A549 (cell line): ENCODE data around the gene TAL2. TPM values are rescaled to one million over a fixed set of nuclear protein-coding genes. Genes with fewer than 3 reads are reported as not detected.

Experiments used
- ATAC-seq, 2 experiments: fragments of 200-7000 bp in 1 of 2; fragments of >200 bp in 1 of 2; cut with Nextera tagmentation in 1 of 2; cut with Tn5 transposase in 1 of 2; 3 replicates each; pipeline versions ENCODE4 v1.8.0 to v1.9.1; 2018 to 2020; ENCODE audit warnings: mild to moderate bottlenecking in 1 of 2, moderate library complexity in 1 of 2
- CTCF ChIA-PET: fragments of 300-600 bp; sonication (Branson Sonifier 250); formaldehyde crosslinking; extraction: SDS; loops from one replicate; lab custom pipeline; 2021; ENCODE audit warnings: antibody characterized with exemption, inconsistent platforms; lab: Yijun Ruan, JAX
- POLR2A ChIA-PET: fragments of 350-600 bp; formaldehyde crosslinking; extraction: SDS; loops from one replicate; lab custom pipeline; 2021; ENCODE audit warnings: antibody characterized with exemption, inconsistent platforms; lab: Yijun Ruan, JAX
- DNase-seq, 2 experiments: peaks; one replicate each; pipeline versions ENCODE4 v3.0.0 to v3.0.0-alpha.2; 2011 to 2016; ENCODE audit warnings: low read depth in 1 of 2, low spot score in 1 of 2
- FAIRE-seq: peaks from 2 replicates; lab custom pipeline; 2011; peaks lifted over from hg19 to GRCh38; lab: Jason Lieb, UNC
- H3K27ac ChIP-seq, 2 experiments: fragments of >200 bp; sonication (Bioruptor Twin); formaldehyde crosslinking; 3 replicates each; pipeline ENCODE4 v1.5.1; 2016 to 2017
- H3K4me1 ChIP-seq: fragments of >200 bp; sonication (Bioruptor Twin); formaldehyde crosslinking; 3 replicates; pipeline ENCODE4 v1.6.1; 2016
- H3K4me2 ChIP-seq: fragments of >200 bp; sonication (Bioruptor Twin); formaldehyde crosslinking; 3 replicates; pipeline ENCODE4 v1.6.1; 2016
- H3K4me3 ChIP-seq: fragments of >200 bp; sonication (Bioruptor Twin); formaldehyde crosslinking; 3 replicates; pipeline ENCODE4 v1.5.1; 2016
- H3K9me3 ChIP-seq: fragments of >200 bp; sonication (Bioruptor Twin); formaldehyde crosslinking; 3 replicates; pipeline ENCODE4 v1.6.1; 2016
- CTCF ChIP-seq: fragments of >200 bp; sonication (Bioruptor Twin); formaldehyde crosslinking; IDR thresholded peaks from 3 replicates; pipeline ENCODE4 v1.5.1; 2016
- ESRRA ChIP-seq: fragments of 150-350 bp; IDR thresholded peaks from 2 replicates; pipeline ENCODE4 v1.6.1; 2014; ENCODE audit warnings: mild to moderate bottlenecking, low read length, borderline replicate concordance
- HOXB13 ChIP-seq: fragments of 250-450 bp; sonication (Bioruptor Pico); IDR thresholded peaks from 2 replicates; pipeline ENCODE4 v1.5.0; 2020; ENCODE audit warnings: low read depth, mild to moderate bottlenecking, moderate library complexity
- MAFK ChIP-seq: fragments of 450-650 bp; IDR thresholded peaks from 2 replicates; pipeline ENCODE4 v1.6.1; 2014; ENCODE audit not compliant: partially characterized antibody
- NR3C1 ChIP-seq: fragments of >200 bp; sonication (Bioruptor Twin); formaldehyde crosslinking; IDR thresholded peaks from 3 replicates; pipeline ENCODE4 v1.6.1; 2017
- POLR2A ChIP-seq: IDR thresholded peaks from 2 replicates; pipeline ENCODE4 v1.6.1; 2012; ENCODE audit warnings: mild to moderate bottlenecking, low read length
- REST ChIP-seq: fragments of 200-600 bp; sonication (generic); IDR thresholded peaks from 2 replicates; pipeline ENCODE4 v1.6.1; 2016; ENCODE audit warnings: antibody characterized with exemption, mild to moderate bottlenecking, moderate library complexity
- SREBF2 ChIP-seq: fragments of 450-650 bp; IDR thresholded peaks from 2 replicates; pipeline ENCODE4 v1.6.1; 2014; ENCODE audit warnings: mild to moderate bottlenecking, moderate library complexity
- ZC3H11A ChIP-seq: fragments of 450-650 bp; IDR thresholded peaks from 2 replicates; pipeline ENCODE4 v1.6.1; 2014; ENCODE audit warnings: antibody characterized with exemption, mild to moderate bottlenecking
- ZFP36 ChIP-seq: fragments of 450-650 bp; IDR thresholded peaks from 2 replicates; pipeline ENCODE4 v1.6.1; 2014; ENCODE audit warnings: borderline replicate concordance; ENCODE audit not compliant: partially characterized antibody
- WGBS: methylation state at CpG from one replicate; pipeline ENCODE4 v1.1.6; 2017; ENCODE audit errors: missing lambda C conversion rate; 5-methylcytosine and 5-hydroxymethylcytosine counted together
- polyA minus RNA-seq: library from RNA; depleted of rRNA, polyadenylated mRNA; stranded (reverse); fragments of >200 nt; gene quantifications from 2 replicates; pipeline ENCODE4 v1.2.3, GENCODE V29; 2011; rRNA and poly(A)+ RNA removed
- polyA plus RNA-seq, 4 experiments: library from polyadenylated mRNA; depleted of rRNA in 3 of 4; stranded (reverse); fragments of >200 nt; fragmentation: RNase III in 1 of 4; extraction: RNeasy Plus Mini Kit Qiagen cat#74134 plus additional on column Dnase treatment in 1 of 4; gene quantifications; 2 replicates in 3 of 4; 3 replicates in 1 of 4; pipeline ENCODE4 v1.2.3, GENCODE V29; 2011 to 2017

The TAL2 gene
- polyA plus RNA-seq (2011; rRNA removed) (0.13 and 0.22 TPM in 2 replicates), polyA plus RNA-seq (2017; fragmentation: RNase III; extraction: RNeasy Plus Mini Kit Qiagen cat#74134 plus additional on column Dnase treatment) (0.15 to 0.33 TPM (median 0.16 TPM) in 3 replicates), polyA minus RNA-seq (not detected in 2 replicates)
- polyA plus RNA-seq (2012; cell fraction: cytosol; rRNA removed) = 0.12 and 0.21 TPM in 2 replicates
- polyA plus RNA-seq (2012; cell fraction: nucleus; rRNA removed) = 0.12 TPM in 1 of 2 replicates, not detected in the other

GRCh38 chr9:105662184-105663104 lies at the start of gene TAL2:
Gene TAL2, plus strand, starts transcription at chr9:105662457. Its CDS starts 40 bp downstream, at chr9:105662497.
- Histone ChIP-seq H3K4me3 (no peak within 1 kb of the TSS), H3K27ac (no peak within 1 kb of the TSS), H3K4me2 (no peak within 1 kb of the TSS), H3K4me1 (no peaks in the 10 kb centered on the region)
- DNase-seq (no peak), ATAC-seq (no peak), FAIRE-seq (no peak)
- WGBS = 67% methylated on average over 12 of the region's 12 CpGs
- POLR2A ChIA-PET = no interaction called here
- no peak for TF ChIP-seq CTCF
- no peak for TF ChIP-seq SREBF2
- TF ChIP-seq REST = no peak
- TF ChIP-seq NR3C1 = no peak
- no peak for TF ChIP-seq ZC3H11A
- TF ChIP-seq POLR2A = no peak
- TF ChIP-seq ZFP36 = no peak
- no peak for TF ChIP-seq HOXB13
- TF ChIP-seq, all 56 proteins: peak for 0
- H3K9me3 ChIP-seq = no peaks in the 10 kb centered on the region
- CTCF ChIA-PET = no interaction called here

GRCh38 chr9:105621001-105621400 lies 41.3 kb upstream of the TAL2 start:
- WGBS = 91% methylated on average over 2 of the region's 2 CpGs
- Histone ChIP-seq H3K4me1 (no peaks in the 10 kb centered on the region), H3K4me3 (no peak overlapping the region), H3K27ac (no peak overlapping the region), H3K4me2 (no peak overlapping the region), H3K9me3 (no peaks in the 10 kb centered on the region)
- CTCF ChIA-PET = interaction anchor here (2.5 kb wide), 1 partner anchor 12 kb away, joined by 13 read pairs; no protein-coding TSS in a partner anchor
- no peak for TF ChIP-seq NR3C1
- TF ChIP-seq ZC3H11A = no peak
- TF ChIP-seq ESRRA = no peak
- FAIRE-seq (no peak), ATAC-seq (no peak), DNase-seq (no peak)
- POLR2A ChIA-PET = no interaction called here

GRCh38 chr9:105625088-105625487 lies 37.2 kb upstream of the TAL2 start:
- TF ChIP-seq REST (no peak), MAFK (peak; percentile 35)
- ATAC-seq (no peak), DNase-seq (no peak), FAIRE-seq (no peak)
- 16% methylated on average over 1 of the region's 1 CpG for WGBS
- H3K4me2 ChIP-seq = no peak overlapping the region
- H3K4me1 ChIP-seq = no peaks in the 10 kb centered on the region
- ChIA-PET POLR2A (no interaction called here), CTCF (interaction anchor here (0.6 to 1.3 kb wide), 4 partner anchors 17 to 1464 kb away, joined by 3 read pairs; no protein-coding TSS in a partner anchor)
- H3K9me3 ChIP-seq = no peaks in the 10 kb centered on the region
- no peak overlapping the region for H3K27ac ChIP-seq
- H3K4me3 ChIP-seq = no peak overlapping the region
